C4-2B (cell line): ENCODE measurements around the gene NES.

Experiments used
- CTCF ChIP-seq: fragments of 450-650 bp; conservative IDR thresholded peaks from 2 replicates; pipeline ENCODE4 v1.5.1; 2017; ENCODE audit warnings: mild to moderate bottlenecking
- ZFX ChIP-seq: fragments of 450-650 bp; IDR thresholded peaks from 2 replicates; pipeline ENCODE4 v1.6.1; 2017

GRCh38 chr1:156645056-156645455 lies 32.2 kb downstream of the NES start:
- TF ChIP-seq CTCF: no peak
- TF ChIP-seq ZFX: no peak
